DLD1 (cell line): ENCODE measurements around the gene ANKMY2.
"Not testable (repeated sequence)": the region's sequence is repeated elsewhere in the genome, so short reads cannot be mapped to it uniquely, and the experiment has no call there.

Experiments
- in situ Hi-C: cut with HindIII; loops from 2 replicates; pipeline ENCODE4 v1.10.0; 2017; ENCODE audit warnings: low sequenced_read_pairs

The ANKMY2 gene

GRCh38 chr7:16659854-16660497 lies 14.4 kb upstream of the ANKMY2 start:
- in situ Hi-C loops, result not testable (repeated sequence)

- in situ Hi-C loops, result no loop called here
Observed at GRCh38 chr7:16657656-16658279, 12.2 kb upstream of the ANKMY2 start.

GRCh38 chr7:16656141-16656540 lies 10.6 kb upstream of the ANKMY2 start:
- in situ Hi-C loops, result no loop called here

- in situ Hi-C loops, result no loop called here
Observed at GRCh38 chr7:16655394-16655793, 9.8 kb upstream of the ANKMY2 start.

GRCh38 chr7:16652888-16653287 lies 7.3 kb upstream of the ANKMY2 start:
- in situ Hi-C loops, result no loop called here

GRCh38 chr7:16652240-16652583 lies 6.7 kb upstream of the ANKMY2 start:
- in situ Hi-C loops, result no loop called here

DNA sequence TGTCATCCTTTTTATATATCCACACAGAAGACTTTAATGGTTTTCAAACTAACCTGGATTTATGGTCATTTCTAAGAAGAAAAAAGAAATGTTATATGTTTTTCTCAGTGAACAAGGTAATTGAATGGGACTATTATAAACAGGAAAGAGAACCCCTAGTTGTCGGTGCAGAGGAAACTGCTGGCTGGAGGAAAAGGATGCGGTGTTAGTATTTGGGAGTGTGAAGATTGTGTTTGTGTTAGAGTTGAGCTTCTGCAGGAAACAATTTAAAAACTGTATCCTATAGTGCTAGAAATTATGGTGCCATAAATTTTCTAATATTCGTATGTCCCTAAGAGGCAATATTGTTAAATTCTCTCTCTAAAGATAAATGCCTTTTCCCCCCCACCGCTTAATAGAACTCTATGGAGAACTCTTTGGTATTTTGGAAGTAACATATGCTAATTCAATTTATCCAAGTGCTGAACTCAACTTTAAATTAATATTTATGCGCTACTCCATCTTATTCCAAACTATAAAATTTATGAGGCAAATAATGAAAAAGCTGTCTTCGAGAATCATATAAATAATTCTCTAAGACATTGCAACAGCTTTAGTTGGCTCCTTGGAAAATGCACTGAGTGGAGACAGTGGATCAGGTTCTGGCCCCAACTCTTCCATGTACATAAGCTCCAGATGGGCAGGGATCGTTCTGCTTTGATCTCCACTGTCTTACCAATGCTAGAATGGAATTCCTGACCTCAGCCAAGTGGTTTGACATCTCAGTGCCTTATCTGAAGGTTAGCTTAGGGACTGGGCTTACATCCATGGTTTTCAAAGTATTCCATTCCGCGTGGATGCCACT lies 6.1 kb upstream of the ANKMY2 start:
- in situ Hi-C loops, result no loop called here

GRCh38 chr7:16650266-16650665 lies 4.7 kb upstream of the ANKMY2 start:
- in situ Hi-C loops, result no loop called here

DNA sequence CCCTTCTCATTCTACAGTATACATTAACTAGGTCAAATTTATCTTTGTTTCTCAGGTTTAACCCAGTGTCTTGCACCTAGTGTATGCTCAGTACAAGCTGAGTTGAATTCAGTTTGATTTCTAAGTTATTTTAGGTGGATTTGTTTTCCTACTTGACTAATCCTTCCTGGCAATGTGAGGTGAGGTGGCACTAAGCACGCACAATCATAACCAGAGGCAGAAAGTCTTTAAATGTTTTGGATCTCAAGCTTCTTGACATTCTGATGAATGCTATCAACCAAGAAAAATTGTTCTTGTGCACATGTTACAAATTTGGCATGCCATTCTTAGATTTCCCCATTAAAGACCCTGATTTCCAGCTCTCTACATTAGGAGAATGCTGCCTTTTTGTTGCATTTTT lies 3.6 kb upstream of the ANKMY2 start:
- in situ Hi-C loops, result no loop called here

- in situ Hi-C loops, result no loop called here
Observed at GRCh38 chr7:16648551-16648950, 3.0 kb upstream of the ANKMY2 start.

DNA sequence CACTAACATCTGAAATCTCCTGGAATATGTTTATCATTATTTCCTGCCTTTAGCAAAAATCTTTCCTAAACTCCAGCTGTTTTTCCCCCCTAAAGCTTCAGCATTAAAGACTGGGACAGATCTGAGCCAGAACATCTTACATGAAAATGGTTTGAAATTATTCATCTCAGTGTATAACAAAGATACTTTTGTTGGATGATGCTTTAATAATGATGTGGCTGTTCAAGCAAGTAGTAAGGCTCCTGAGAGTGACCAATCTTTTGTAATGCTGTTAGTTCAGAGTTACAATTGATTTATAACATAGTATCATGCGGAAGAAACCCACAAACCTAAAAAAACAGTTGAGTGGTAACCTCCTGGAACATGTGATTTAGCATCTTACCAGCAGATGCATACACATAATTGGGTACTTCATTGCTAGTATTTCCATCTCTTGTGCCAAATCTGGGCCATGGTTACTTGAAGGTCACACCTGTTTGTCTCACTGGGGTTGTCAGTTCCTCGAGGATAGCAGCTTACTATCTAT lies 1.9 kb upstream of the ANKMY2 start:
- in situ Hi-C loops, result no loop called here

DNA sequence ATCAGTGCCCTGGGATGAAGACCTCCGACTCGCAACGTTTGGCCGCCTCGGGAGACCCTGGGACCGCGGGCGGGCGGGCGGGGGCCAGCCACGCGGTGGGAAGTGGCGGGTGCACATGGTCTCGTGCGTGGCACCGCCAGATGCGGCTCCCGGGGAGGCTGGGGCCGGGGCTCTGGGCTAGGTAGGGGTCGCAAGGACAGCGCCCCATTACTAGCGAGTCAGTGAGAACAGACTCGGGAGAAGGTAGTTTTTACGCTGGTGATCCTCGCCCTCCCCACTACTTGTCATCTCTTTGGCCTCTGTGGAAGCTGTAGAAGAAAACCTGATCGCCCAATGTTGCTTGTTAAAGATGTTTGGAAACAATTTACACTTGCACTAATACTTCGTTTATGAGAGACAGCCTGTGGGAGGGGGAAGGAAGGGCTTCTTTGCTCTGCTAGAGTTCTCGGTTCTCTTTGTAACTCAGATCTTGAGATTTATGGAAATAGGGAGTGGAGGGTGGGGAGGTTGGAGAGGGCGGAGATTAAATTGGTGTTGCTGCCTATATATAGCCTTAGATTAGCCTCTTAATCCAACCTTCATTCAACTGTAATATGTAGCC lies 1.0 kb upstream of the ANKMY2 start:
- in situ Hi-C loops, result no loop called here

- in situ Hi-C loops, result no loop called here
Observed at GRCh38 chr7:16644636-16645592, 640 bp downstream of the ANKMY2 start.

DNA sequence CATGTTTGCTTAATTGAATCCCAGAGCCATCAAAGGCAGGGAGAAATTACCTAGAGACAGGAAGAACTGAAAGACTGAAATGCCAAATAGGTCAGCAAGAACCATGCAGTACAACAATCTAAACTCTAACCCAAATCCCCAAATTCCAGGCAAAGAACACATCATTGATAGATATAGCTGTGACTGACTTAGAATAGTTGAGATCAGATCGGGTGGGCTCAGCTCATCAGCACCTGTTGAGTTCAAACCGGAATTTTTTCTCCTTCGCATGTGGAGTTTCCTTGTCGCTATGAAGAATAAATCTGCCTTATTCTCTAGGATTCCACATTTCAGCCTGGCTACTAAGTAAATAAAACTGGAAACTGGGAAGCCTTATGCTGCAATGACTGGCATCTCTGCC lies 1.4 kb downstream of the ANKMY2 start:
- in situ Hi-C loops, result no loop called here

- in situ Hi-C loops, result loop anchor here (5.0 kb wide), 1 partner anchor 516 kb away; no protein-coding TSS in a partner anchor
Observed at GRCh38 chr7:16638282-16639280, 7.0 kb downstream of the ANKMY2 start.

- in situ Hi-C loops, result loop anchor here (5.0 kb wide), 1 partner anchor 515 kb away; no protein-coding TSS in a partner anchor
Observed at GRCh38 chr7:16637379-16637778, 8.2 kb downstream of the ANKMY2 start.

- in situ Hi-C loops, result loop anchor here (5.0 kb wide), 1 partner anchor 514 kb away; no protein-coding TSS in a partner anchor
Observed at GRCh38 chr7:16636555-16637101, 8.9 kb downstream of the ANKMY2 start.

GRCh38 chr7:16634271-16634738 lies 11.2 kb downstream of the ANKMY2 start:
- in situ Hi-C loops, result no loop called here
